Caco-2 (cell line): Measurements from ENCODE around the gene SLC26A3. TPM values are rescaled to one million over a fixed set of nuclear protein-coding genes. Genes with fewer than 3 reads are reported as not detected.

Source experiments
- BruUV-seq: library from RNA; stranded (reverse); fragments of 400-500 nt; replicated peaks from 2 replicates; lab custom pipeline; 2021; lab: Mats Ljungman, UMichigan
- CTCF ChIA-PET: fragments of 300-600 bp; sonication (Branson Sonifier 250); formaldehyde crosslinking; loops from one replicate; lab custom pipeline; 2022; ENCODE audit warnings: antibody characterized with exemption; lab: Charles Lee
- POLR2A ChIA-PET: fragments of 300-600 bp; sonication (Branson Sonifier 250); formaldehyde crosslinking; loops from one replicate; lab custom pipeline; 2022; ENCODE audit warnings: antibody characterized with exemption; lab: Charles Lee
- DNase-seq, 2 experiments: peaks; one replicate each; pipeline versions ENCODE4 v3.0.0 to v3.0.0-alpha.2; 2020 to 2022
- H3K27me3 ChIP-seq: replicated peaks from 2 replicates; pipeline ENCODE4 v1.6.0; 2011; ENCODE audit warnings: low read length; ENCODE audit not compliant: control insufficient read depth, insufficient read depth
- H3K36me3 ChIP-seq: 2 replicates; pipeline ENCODE4 v1.5.1; 2011; ENCODE audit warnings: low read length; ENCODE audit not compliant: control insufficient read depth, insufficient read depth
- H3K4me1 ChIP-seq: fragments of 250-450 bp; sonication (Bioruptor Pico); 2 replicates; pipeline ENCODE4 v1.5.1; 2020; ENCODE audit warnings: mild to moderate bottlenecking
- H3K4me3 ChIP-seq: 2 replicates; pipeline ENCODE4 v1.5.1; 2011; ENCODE audit warnings: low read depth, mild to moderate bottlenecking, control low read depth, low read length
- H3K9me3 ChIP-seq: fragments of 250-450 bp; sonication (Bioruptor Pico); 2 replicates; pipeline ENCODE4 v1.5.1; 2020; ENCODE audit warnings: mild to moderate bottlenecking, moderate library complexity
- H3K27ac Mint-ChIP-seq: one replicate; pipeline ENCODE4 v1.8.0; 2022; ENCODE audit warnings: mixed read lengths; ENCODE audit not compliant: unreplicated experiment
- H3K27me3 Mint-ChIP-seq: one replicate; pipeline ENCODE4 v1.8.0; 2022; ENCODE audit warnings: mixed read lengths; ENCODE audit not compliant: insufficient read depth, unreplicated experiment
- H3K36me3 Mint-ChIP-seq: one replicate; pipeline ENCODE4 v1.8.0; 2022; ENCODE audit warnings: mild to moderate bottlenecking, mixed read lengths; ENCODE audit not compliant: insufficient read depth, unreplicated experiment
- H3K4me1 Mint-ChIP-seq: one replicate; pipeline ENCODE4 v1.8.0; 2022; ENCODE audit warnings: low read depth, mixed read lengths; ENCODE audit not compliant: unreplicated experiment
- H3K4me3 Mint-ChIP-seq: one replicate; pipeline ENCODE4 v1.8.0; 2022; ENCODE audit warnings: mild to moderate bottlenecking, moderate library complexity, mixed read lengths; ENCODE audit not compliant: unreplicated experiment
- H3K9me3 Mint-ChIP-seq: one replicate; pipeline ENCODE4 v1.8.0; 2022; ENCODE audit warnings: mixed read lengths; ENCODE audit not compliant: unreplicated experiment
- intact Hi-C: fragments of 100-400 bp; cut with micrococcal nuclease; formaldehyde crosslinking; loops from one replicate; pipeline ENCODE4 v1.10.0; 2022; ENCODE audit not compliant: unreplicated experiment
- total RNA-seq: library from RNA; stranded (reverse); gene quantifications from 2 replicates; pipeline ENCODE4 v1.2.3, GENCODE V29; 2022
- TF ChIP-seq, protein P1 (sequence below), 2 experiments: fragments of 200-600 bp in 1 of 2; IDR thresholded peaks; 1 replicate in 1 of 2; 2 replicates in 1 of 2; pipeline versions ENCODE4 v1.5.1 to v1.8.0; 2011 to 2022; ENCODE audit warnings: antibody characterized with exemption in 1 of 2, control low read depth in 1 of 2, inconsistent platforms in 1 of 2, low read depth in 1 of 2, low read length in 1 of 2, mild to moderate bottlenecking in 1 of 2, moderate library complexity in 1 of 2; ENCODE audit not compliant: insufficient read depth in 1 of 2, severe bottlenecking in 1 of 2, unreplicated experiment in 1 of 2

The SLC26A3 gene
- total RNA-seq, 1 experiment from 2014 or later, result 2.0 TPM

GRCh38 chr7:107847168-107847835 lies 44.3 kb upstream of the SLC26A3 start:
- Histone ChIP-seq H3K27me3 (no peaks in the 10 kb centered on the region), H3K4me1 (no peaks in the 10 kb centered on the region), H3K36me3 (no peaks in the 10 kb centered on the region), H3K4me3 (no peak overlapping the region), H3K9me3 (0 out of 2 replicates have a peak, but pooled peaks cover 3% of the 10 kb centered on the region)
- Mint-ChIP-seq H3K4me3 (no peak overlapping the region), H3K36me3 (no peaks in the 10 kb centered on the region), H3K4me1 (no peaks in the 10 kb centered on the region), H3K27ac (no peak overlapping the region), H3K27me3 (no peaks in the 10 kb centered on the region), H3K9me3 (no peaks in the 10 kb centered on the region)
- CTCF ChIA-PET, result no interaction called here
- POLR2A ChIA-PET, result no interaction called here
- TF ChIP-seq, protein P1, sequence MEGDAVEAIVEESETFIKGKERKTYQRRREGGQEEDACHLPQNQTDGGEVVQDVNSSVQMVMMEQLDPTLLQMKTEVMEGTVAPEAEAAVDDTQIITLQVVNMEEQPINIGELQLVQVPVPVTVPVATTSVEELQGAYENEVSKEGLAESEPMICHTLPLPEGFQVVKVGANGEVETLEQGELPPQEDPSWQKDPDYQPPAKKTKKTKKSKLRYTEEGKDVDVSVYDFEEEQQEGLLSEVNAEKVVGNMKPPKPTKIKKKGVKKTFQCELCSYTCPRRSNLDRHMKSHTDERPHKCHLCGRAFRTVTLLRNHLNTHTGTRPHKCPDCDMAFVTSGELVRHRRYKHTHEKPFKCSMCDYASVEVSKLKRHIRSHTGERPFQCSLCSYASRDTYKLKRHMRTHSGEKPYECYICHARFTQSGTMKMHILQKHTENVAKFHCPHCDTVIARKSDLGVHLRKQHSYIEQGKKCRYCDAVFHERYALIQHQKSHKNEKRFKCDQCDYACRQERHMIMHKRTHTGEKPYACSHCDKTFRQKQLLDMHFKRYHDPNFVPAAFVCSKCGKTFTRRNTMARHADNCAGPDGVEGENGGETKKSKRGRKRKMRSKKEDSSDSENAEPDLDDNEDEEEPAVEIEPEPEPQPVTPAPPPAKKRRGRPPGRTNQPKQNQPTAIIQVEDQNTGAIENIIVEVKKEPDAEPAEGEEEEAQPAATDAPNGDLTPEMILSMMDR (IDR thresholded peaks at IDR 0.05; ENCODE audit: insufficient read depth in 1 of 2, low read depth in 1 of 2, low read length in 1 of 2, severe bottlenecking in 1 of 2, unreplicated experiment in 1 of 2), result no peak
- intact Hi-C loops, result no loop called here
- BruUV-seq, result no TSS peak
- no peak for DNase-seq

- no peak for DNase-seq
- Mint-ChIP-seq H3K4me1 (no peaks in the 10 kb centered on the region), H3K27ac (no peak overlapping the region), H3K36me3 (no peaks in the 10 kb centered on the region), H3K4me3 (no peak overlapping the region), H3K9me3 (no peaks in the 10 kb centered on the region), H3K27me3 (no peaks in the 10 kb centered on the region)
- no peaks in the 10 kb centered on the region for H3K36me3 ChIP-seq
- 0 out of 2 replicates have a peak, but pooled peaks cover 3% of the 10 kb centered on the region for H3K9me3 ChIP-seq
- CTCF ChIA-PET, result interaction anchor here (1.3 kb wide), 1 partner anchor 33 kb away, joined by 3 read pairs; no protein-coding TSS in a partner anchor
- POLR2A ChIA-PET, result no interaction called here
- H3K4me1 ChIP-seq, result no peaks in the 10 kb centered on the region
- TF ChIP-seq, protein P1 (IDR thresholded peaks at IDR 0.05; ENCODE audit: insufficient read depth in 1 of 2, low read depth in 1 of 2, low read length in 1 of 2, severe bottlenecking in 1 of 2, unreplicated experiment in 1 of 2), result no peak
- intact Hi-C loops, result no loop called here
- H3K4me3 ChIP-seq, result no peak overlapping the region
- no peaks in the 10 kb centered on the region for H3K27me3 ChIP-seq
- no TSS peak for BruUV-seq
Measured at GRCh38 chr7:107846324-107846723, 43.3 kb upstream of the SLC26A3 start.

DNA sequence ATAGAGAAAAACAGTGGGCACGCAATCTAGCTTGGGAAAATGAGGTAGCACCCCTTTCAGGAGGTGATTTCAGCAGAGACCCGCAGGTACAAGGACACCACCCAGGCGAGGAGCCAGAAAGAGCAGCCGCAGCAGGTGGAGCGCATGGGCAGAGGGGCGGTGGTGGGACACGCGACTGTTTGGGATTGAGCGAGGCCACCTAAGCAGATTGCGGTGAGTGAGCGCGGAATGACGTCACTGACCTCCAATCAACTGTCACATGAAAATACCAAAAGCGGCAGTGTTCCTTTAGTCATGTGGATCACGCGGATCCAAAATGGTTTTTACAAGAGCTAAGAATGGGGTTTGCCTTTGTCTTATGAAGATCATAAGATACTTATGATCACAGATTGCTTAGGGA lies 40.2 kb upstream of the SLC26A3 start:
- ChIA-PET CTCF (interaction anchor here (0.6 kb wide), 1 partner anchor 32 kb away, joined by 3 read pairs; no protein-coding TSS in a partner anchor), POLR2A (no interaction called here)
- TF ChIP-seq, protein P1 (IDR thresholded peaks at IDR 0.05; ENCODE audit: insufficient read depth in 1 of 2, low read depth in 1 of 2, low read length in 1 of 2, severe bottlenecking in 1 of 2, unreplicated experiment in 1 of 2), result no peak
- peaks cover 11% of the 10 kb centered on the region for H3K9me3 Mint-ChIP-seq
- no peaks in the 10 kb centered on the region for H3K4me1 Mint-ChIP-seq
- H3K4me3 Mint-ChIP-seq, result no peak overlapping the region
- Histone ChIP-seq H3K4me3 (no peak overlapping the region), H3K9me3 (peaks cover 2% of the 10 kb centered on the region; the same call in 1 of the 2 replicates), H3K27me3 (no peaks in the 10 kb centered on the region), H3K4me1 (no peaks in the 10 kb centered on the region), H3K36me3 (no peaks in the 10 kb centered on the region)
- DNase-seq, result no peak
- BruUV-seq, result no TSS peak
- H3K36me3 Mint-ChIP-seq, result no peaks in the 10 kb centered on the region
- H3K27me3 Mint-ChIP-seq, result no peaks in the 10 kb centered on the region
- H3K27ac Mint-ChIP-seq, result no peak overlapping the region
- intact Hi-C loops, result no loop called here
